ENCODE results near the gene DAW1.

DNA sequence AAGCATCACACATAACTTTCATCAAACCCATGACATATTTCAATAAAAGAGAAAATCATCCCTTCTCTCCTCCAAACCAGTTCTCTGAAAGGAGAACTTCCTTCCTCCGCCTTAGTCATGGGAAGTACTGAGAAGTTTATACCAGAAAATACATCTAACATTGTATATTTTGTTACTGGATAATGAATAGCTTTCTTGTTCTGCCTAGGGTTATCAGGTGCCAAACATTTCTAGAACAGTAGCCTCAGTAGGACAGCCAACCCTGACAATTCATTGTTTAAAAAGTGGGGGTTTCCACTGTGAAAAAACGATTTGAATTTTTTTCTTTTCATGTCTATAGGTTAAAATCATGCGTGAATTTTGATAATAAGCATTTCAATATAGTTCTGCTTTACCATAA is 16.0 kb upstream of the DAW1 start:
- TF ChIP-seq, protein P1, sequence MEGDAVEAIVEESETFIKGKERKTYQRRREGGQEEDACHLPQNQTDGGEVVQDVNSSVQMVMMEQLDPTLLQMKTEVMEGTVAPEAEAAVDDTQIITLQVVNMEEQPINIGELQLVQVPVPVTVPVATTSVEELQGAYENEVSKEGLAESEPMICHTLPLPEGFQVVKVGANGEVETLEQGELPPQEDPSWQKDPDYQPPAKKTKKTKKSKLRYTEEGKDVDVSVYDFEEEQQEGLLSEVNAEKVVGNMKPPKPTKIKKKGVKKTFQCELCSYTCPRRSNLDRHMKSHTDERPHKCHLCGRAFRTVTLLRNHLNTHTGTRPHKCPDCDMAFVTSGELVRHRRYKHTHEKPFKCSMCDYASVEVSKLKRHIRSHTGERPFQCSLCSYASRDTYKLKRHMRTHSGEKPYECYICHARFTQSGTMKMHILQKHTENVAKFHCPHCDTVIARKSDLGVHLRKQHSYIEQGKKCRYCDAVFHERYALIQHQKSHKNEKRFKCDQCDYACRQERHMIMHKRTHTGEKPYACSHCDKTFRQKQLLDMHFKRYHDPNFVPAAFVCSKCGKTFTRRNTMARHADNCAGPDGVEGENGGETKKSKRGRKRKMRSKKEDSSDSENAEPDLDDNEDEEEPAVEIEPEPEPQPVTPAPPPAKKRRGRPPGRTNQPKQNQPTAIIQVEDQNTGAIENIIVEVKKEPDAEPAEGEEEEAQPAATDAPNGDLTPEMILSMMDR (IDR thresholded peaks at IDR 0.05; ENCODE audit: insufficient read depth, low read depth, low read length): no peak
- no peak for TF ChIP-seq EZH2 (IDR thresholded peaks at IDR 0.05; ENCODE audit: insufficient read depth, low read length)
